IPS DF 4.7 (cell line): ENCODE data around the gene RELN.

Source experiments
- DNase-seq: peaks from one replicate; pipeline ENCODE4 v3.0.0-alpha.2; 2013; ENCODE audit warnings: low spot score; ENCODE audit errors: extremely low read depth

The RELN gene

GRCh38 chr7:103576641-103577040 lies 412.8 kb downstream of the RELN start:
- DNase-seq, result no peak

- no peak for DNase-seq
Measured at GRCh38 chr7:103574576-103574975, 414.9 kb downstream of the RELN start.

GRCh38 chr7:103573479-103574058 lies 415.9 kb downstream of the RELN start:
- DNase-seq, result no peak

GRCh38 chr7:103571586-103571985 lies 417.9 kb downstream of the RELN start:
- no peak for DNase-seq

GRCh38 chr7:103569621-103570305 lies 419.7 kb downstream of the RELN start:
- DNase-seq, result no peak

GRCh38 chr7:103564416-103564815 lies 425.0 kb downstream of the RELN start:
- no peak for DNase-seq

GRCh38 chr7:103560136-103560535 lies 429.3 kb downstream of the RELN start:
- no peak for DNase-seq

GRCh38 chr7:103551016-103551415 lies 438.4 kb downstream of the RELN start:
- no peak for DNase-seq

- no peak for DNase-seq
Measured at GRCh38 chr7:103549786-103550185, 439.7 kb downstream of the RELN start.

GRCh38 chr7:103547451-103548284 lies 441.8 kb downstream of the RELN start:
- DNase-seq, result no peak

GRCh38 chr7:103542470-103542869 lies 447.0 kb downstream of the RELN start:
- DNase-seq, result no peak

- DNase-seq, result no peak
Measured at GRCh38 chr7:103541947-103542346, 447.5 kb downstream of the RELN start.

- no peak for DNase-seq
Measured at GRCh38 chr7:103541026-103541425, 448.4 kb downstream of the RELN start.

GRCh38 chr7:103540338-103540737 lies 449.1 kb downstream of the RELN start:
- no peak for DNase-seq

- no peak for DNase-seq
Measured at GRCh38 chr7:103539875-103540274, 449.6 kb downstream of the RELN start.

GRCh38 chr7:103538964-103539709 lies 450.3 kb downstream of the RELN start:
- no peak for DNase-seq

GRCh38 chr7:103533761-103534160 lies 455.7 kb downstream of the RELN start:
- DNase-seq, result no peak

GRCh38 chr7:103532955-103533354 lies 456.5 kb downstream of the RELN start:
- no peak for DNase-seq

- no peak for DNase-seq
Measured at GRCh38 chr7:103528152-103528551, 461.3 kb downstream of the RELN start.

GRCh38 chr7:103525937-103526336 lies 463.5 kb downstream of the RELN start:
- DNase-seq, result no peak

- DNase-seq, result no peak
Measured at GRCh38 chr7:103524042-103524907, 465.2 kb downstream of the RELN start.
